Measurements from ENCODE around the gene MIA2. TPM values are rescaled to one million over a fixed set of nuclear protein-coding genes. Genes with fewer than 3 reads are reported as not detected.
"Not testable (repeated sequence)": the region's sequence is repeated elsewhere in the genome, so short reads cannot be mapped to it uniquely, and the experiment has no call there.

MIA2 gene
- total RNA-seq, 2 donors from 2014 or later, result 28.7 to 45.4 TPM

GRCh38 chr14:39289523-39289922 lies 55.8 kb downstream of the MIA2 start:
- H3K9me3 ChIP-seq, result no peaks in the 10 kb centered on the region

GRCh38 chr14:39291701-39292100 lies 58.0 kb downstream of the MIA2 start:
- no peak overlapping the region for H3K4me3 ChIP-seq
- TF ChIP-seq POLR2A (IDR thresholded peaks at IDR 0.05), result no peak
- no peak for TF ChIP-seq POLR2AphosphoS5 (IDR thresholded peaks at IDR 0.05)
- TF ChIP-seq CTCF (IDR thresholded peaks at IDR 0.05), result no peak
- intact Hi-C loops (cut with DNase I), result no loop called here
- no peaks in the 10 kb centered on the region for H3K36me3 ChIP-seq
- no peaks in the 10 kb centered on the region for H3K9me3 ChIP-seq
- no peaks in the 10 kb centered on the region for H3K4me1 ChIP-seq (replicated peaks)
- no peak for DNase-seq (ENCODE audit: low spot score)
- WGBS, result 93% methylated on average over 4 of the region's 4 CpGs
- no peaks in the 10 kb centered on the region for H3K27me3 ChIP-seq (replicated peaks; ENCODE audit: insufficient read depth)
- no peak overlapping the region for H3K27ac ChIP-seq

More at GRCh38 chr14:39289523-39289922, 55.8 kb downstream of the MIA2 start:
- Histone ChIP-seq H3K27me3 (replicated peaks; ENCODE audit: insufficient read depth) (no peaks in the 10 kb centered on the region), H3K4me3 (no peak overlapping the region), H3K27ac (no peak overlapping the region), H3K36me3 (no peaks in the 10 kb centered on the region), H3K4me1 (replicated peaks) (no peaks in the 10 kb centered on the region)
- no peak for DNase-seq (ENCODE audit: low spot score)
- 96% methylated on average over 1 of the region's 1 CpG for WGBS
- intact Hi-C loops (cut with DNase I), result no loop called here
- TF ChIP-seq POLR2A (IDR thresholded peaks at IDR 0.05) (no peak), POLR2AphosphoS5 (IDR thresholded peaks at IDR 0.05) (no peak), CTCF (IDR thresholded peaks at IDR 0.05) (no peak)

GRCh38 chr14:39293629-39294028 lies 59.9 kb downstream of the MIA2 start:
- H3K36me3 ChIP-seq, result no peaks in the 10 kb centered on the region

GRCh38 chr14:39300389-39300788 lies 66.7 kb downstream of the MIA2 start:
- H3K4me3 ChIP-seq; H3K36me3 ChIP-seq; DNase-seq (ENCODE audit: low spot score); H3K27me3 ChIP-seq (replicated peaks; ENCODE audit: insufficient read depth); H3K9me3 ChIP-seq; H3K4me1 ChIP-seq (replicated peaks); H3K27ac ChIP-seq; intact Hi-C loops (cut with DNase I): not testable (repeated sequence)
- 90% methylated on average over 3 of the region's 3 CpGs for WGBS

More at GRCh38 chr14:39293629-39294028, 59.9 kb downstream of the MIA2 start:
- Histone ChIP-seq H3K27ac (no peak overlapping the region), H3K4me1 (replicated peaks) (no peaks in the 10 kb centered on the region), H3K9me3 (no peaks in the 10 kb centered on the region), H3K27me3 (replicated peaks; ENCODE audit: insufficient read depth) (no peaks in the 10 kb centered on the region), H3K4me3 (no peak overlapping the region)
- intact Hi-C loops (cut with DNase I), result no loop called here
- DNase-seq (ENCODE audit: low spot score), result no peak
- TF ChIP-seq POLR2A (IDR thresholded peaks at IDR 0.05) (no peak), CTCF (IDR thresholded peaks at IDR 0.05) (no peak), POLR2AphosphoS5 (IDR thresholded peaks at IDR 0.05) (no peak)
- 95% methylated on average over 2 of the region's 2 CpGs for WGBS

- H3K9me3 ChIP-seq, result no peaks in the 10 kb centered on the region
- no peak overlapping the region for H3K27ac ChIP-seq
- H3K4me1 ChIP-seq (replicated peaks), result no peaks in the 10 kb centered on the region
- DNase-seq (ENCODE audit: low spot score), result no peak
- no peaks in the 10 kb centered on the region for H3K27me3 ChIP-seq (replicated peaks; ENCODE audit: insufficient read depth)
- H3K4me3 ChIP-seq, result no peak overlapping the region
- WGBS, result 53% methylated on average over 4 of the region's 4 CpGs
- H3K36me3 ChIP-seq, result no peaks in the 10 kb centered on the region
- intact Hi-C loops (cut with DNase I), result no loop called here
- no peak for TF ChIP-seq POLR2AphosphoS5 (IDR thresholded peaks at IDR 0.05)
- no peak for TF ChIP-seq POLR2A (IDR thresholded peaks at IDR 0.05)
- no peak for TF ChIP-seq CTCF (IDR thresholded peaks at IDR 0.05)
Observed at GRCh38 chr14:39302124-39302810, 68.6 kb downstream of the MIA2 start.

Measured in prostate gland (tissue), 2 donors.